Mammary epithelial cell (primary cell): ENCODE data around the gene EMCN.

Source experiments
- EZH2 ChIP-seq: IDR thresholded peaks from 2 replicates; pipeline ENCODE4 v1.6.1; 2012; ENCODE audit warnings: low read length, inconsistent platforms, borderline replicate concordance
- TF ChIP-seq, protein P1 (sequence below), 2 donors: IDR thresholded peaks in 1 of 2; conservative IDR thresholded peaks in 1 of 2; 2 replicates each; pipeline ENCODE4 v1.5.1; 2011 to 2012; ENCODE audit warnings: inconsistent platforms in 2 of 2, low read length in 2 of 2, mild to moderate bottlenecking in 2 of 2, control low read depth in 1 of 2, low read depth in 1 of 2; ENCODE audit not compliant: insufficient read depth in 1 of 2; ENCODE audit errors: extremely low read depth in 1 of 2

DNA sequence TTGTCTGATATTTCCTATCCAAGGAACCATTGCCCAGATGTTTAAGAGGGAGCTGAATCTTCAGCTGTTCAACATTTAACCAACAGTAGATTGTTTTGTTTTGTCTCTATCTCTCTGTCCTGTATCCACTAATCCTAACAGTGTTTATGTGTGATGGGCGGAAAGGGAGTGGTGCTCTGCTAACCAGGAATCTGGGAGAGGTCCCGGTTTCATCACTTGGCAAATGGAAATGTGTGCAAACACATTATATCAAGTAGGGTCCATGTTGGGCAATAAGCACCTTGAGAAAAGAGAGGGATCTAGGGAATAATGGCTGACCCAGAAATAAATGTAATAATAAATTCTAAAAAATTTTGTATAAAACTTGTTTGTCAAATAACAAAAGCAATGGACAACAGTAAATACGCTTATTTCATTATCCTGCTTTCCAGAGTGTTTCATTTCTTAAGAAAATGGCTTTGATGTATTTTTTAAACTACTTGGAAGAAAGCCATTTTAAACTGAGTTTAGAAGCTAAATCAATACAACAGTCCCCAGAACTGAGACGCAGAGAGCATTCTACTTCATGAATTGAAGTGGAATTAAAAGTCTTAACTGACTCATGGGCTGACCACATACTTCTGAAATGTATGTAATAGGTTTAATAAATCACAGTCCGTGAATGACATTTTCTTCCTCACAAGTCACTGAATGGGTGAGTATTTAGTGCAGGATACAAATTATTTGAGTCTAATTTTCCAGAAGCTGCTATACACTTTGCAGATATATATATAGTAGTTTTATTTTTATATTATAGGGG is 55.8 kb downstream of the EMCN start:
- TF ChIP-seq, protein P1, sequence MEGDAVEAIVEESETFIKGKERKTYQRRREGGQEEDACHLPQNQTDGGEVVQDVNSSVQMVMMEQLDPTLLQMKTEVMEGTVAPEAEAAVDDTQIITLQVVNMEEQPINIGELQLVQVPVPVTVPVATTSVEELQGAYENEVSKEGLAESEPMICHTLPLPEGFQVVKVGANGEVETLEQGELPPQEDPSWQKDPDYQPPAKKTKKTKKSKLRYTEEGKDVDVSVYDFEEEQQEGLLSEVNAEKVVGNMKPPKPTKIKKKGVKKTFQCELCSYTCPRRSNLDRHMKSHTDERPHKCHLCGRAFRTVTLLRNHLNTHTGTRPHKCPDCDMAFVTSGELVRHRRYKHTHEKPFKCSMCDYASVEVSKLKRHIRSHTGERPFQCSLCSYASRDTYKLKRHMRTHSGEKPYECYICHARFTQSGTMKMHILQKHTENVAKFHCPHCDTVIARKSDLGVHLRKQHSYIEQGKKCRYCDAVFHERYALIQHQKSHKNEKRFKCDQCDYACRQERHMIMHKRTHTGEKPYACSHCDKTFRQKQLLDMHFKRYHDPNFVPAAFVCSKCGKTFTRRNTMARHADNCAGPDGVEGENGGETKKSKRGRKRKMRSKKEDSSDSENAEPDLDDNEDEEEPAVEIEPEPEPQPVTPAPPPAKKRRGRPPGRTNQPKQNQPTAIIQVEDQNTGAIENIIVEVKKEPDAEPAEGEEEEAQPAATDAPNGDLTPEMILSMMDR (conservative IDR thresholded peaks at IDR 0.05 in 1 of 2, IDR thresholded peaks at IDR 0.05 in 1 of 2; ENCODE audit: extremely low read depth in 1 of 2, insufficient read depth in 1 of 2, low read depth in 1 of 2, low read length in 2 of 2) = no peak
- TF ChIP-seq EZH2 = no peak
